OCI-LY3 (cell line): ENCODE measurements around the gene KCNAB1.

ENCODE experiments used
- EZH2phosphoT487 ChIP-seq: fragments of 200-600 bp; shearing (Covaris generic); IDR thresholded peaks from 2 replicates; pipeline ENCODE4 v1.6.1; 2018; ENCODE audit warnings: antibody characterized with exemption, mixed run types, low read depth
- TF ChIP-seq, protein P1 (sequence below): fragments of 200-600, 300-600 bp; sonication (generic); IDR thresholded peaks from 2 replicates; pipeline ENCODE4 v1.5.1; 2014; ENCODE audit warnings: antibody characterized with exemption, low read length, low read depth

DNA sequence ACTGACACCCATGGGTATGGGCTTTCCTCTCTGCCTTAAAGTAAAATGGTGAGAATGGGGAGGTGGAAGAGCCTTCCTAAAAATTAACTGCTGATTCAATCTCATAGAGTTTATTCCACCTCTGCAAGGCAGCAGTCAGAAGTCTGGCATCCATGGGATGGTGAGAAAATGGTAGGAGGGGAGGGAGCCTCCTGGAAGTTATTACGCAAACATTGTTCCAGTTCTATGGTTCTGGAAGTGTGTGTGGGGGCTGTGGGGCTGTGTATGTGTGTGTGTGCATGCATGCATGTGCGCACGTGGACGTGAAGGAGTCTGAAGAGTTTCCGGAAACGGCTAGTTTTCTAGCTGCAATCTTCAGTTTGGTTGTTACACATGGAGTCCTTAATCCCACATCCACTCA, 177.6 kb downstream of the KCNAB1 start:
- TF ChIP-seq, protein P1, sequence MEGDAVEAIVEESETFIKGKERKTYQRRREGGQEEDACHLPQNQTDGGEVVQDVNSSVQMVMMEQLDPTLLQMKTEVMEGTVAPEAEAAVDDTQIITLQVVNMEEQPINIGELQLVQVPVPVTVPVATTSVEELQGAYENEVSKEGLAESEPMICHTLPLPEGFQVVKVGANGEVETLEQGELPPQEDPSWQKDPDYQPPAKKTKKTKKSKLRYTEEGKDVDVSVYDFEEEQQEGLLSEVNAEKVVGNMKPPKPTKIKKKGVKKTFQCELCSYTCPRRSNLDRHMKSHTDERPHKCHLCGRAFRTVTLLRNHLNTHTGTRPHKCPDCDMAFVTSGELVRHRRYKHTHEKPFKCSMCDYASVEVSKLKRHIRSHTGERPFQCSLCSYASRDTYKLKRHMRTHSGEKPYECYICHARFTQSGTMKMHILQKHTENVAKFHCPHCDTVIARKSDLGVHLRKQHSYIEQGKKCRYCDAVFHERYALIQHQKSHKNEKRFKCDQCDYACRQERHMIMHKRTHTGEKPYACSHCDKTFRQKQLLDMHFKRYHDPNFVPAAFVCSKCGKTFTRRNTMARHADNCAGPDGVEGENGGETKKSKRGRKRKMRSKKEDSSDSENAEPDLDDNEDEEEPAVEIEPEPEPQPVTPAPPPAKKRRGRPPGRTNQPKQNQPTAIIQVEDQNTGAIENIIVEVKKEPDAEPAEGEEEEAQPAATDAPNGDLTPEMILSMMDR, result no peak
- no peak for TF ChIP-seq EZH2phosphoT487
